Stimulated activated naive CD8-positive, alpha-beta T cell treated with anti-CD3 and anti-CD28 coated beads, Interleukin-15, amount 100 ng/mL, for 72 hours (primary cell): Measurements from ENCODE around the gene CORO6.

ENCODE experiments used
- ATAC-seq: fragments of 150-1000 bp; cut with Tn5 transposase; 2 replicates; pipeline ENCODE4 v1.10.0; 2021; ENCODE audit warnings: mild to moderate bottlenecking, moderate library complexity
- DNase-seq, 2 donors: peaks; one replicate each; pipeline ENCODE4 v3.0.0; 2021 to 2022
- H3K27ac Mint-ChIP-seq, 2 donors: one replicate each; pipeline ENCODE4 v1.8.0; 2022; ENCODE audit warnings: mild to moderate bottlenecking in 2 of 2, mixed read lengths in 2 of 2, moderate library complexity in 2 of 2
- H3K27me3 Mint-ChIP-seq: one replicate; pipeline ENCODE4 v1.8.0; 2022; ENCODE audit warnings: mixed read lengths
- H3K4me1 Mint-ChIP-seq: one replicate; pipeline ENCODE4 v1.8.0; 2022; ENCODE audit warnings: mild to moderate bottlenecking, mixed read lengths
- H3K4me3 Mint-ChIP-seq, 2 donors: one replicate each; pipeline ENCODE4 v1.8.0; 2022; ENCODE audit warnings: mild to moderate bottlenecking in 2 of 2, mixed read lengths in 2 of 2, moderate library complexity in 1 of 2
- H3K9me3 Mint-ChIP-seq, 2 donors: one replicate each; pipeline ENCODE4 v1.8.0; 2022; ENCODE audit warnings: mixed read lengths in 2 of 2

The CORO6 gene

DNA sequence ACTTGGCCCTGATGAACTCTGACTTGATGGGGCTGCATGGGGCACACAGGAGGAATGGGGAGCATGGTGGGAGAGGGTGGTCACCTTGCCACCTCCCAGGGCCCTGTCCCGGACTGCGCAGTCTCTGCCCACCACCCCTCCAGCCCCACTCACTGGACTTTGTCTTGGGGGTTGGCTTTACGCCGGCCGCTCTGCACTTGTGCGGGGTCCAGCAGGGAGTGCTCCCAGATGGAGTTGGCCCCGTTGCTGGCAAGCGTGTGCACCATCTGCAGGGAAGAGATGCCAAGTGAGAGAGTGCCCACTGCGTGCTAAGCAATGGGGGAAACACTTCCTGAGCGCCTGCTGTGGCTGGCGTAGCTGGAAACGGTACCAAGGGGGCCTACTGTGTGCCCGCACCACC, 39.9 kb downstream of the CORO6 start:
- Mint-ChIP-seq H3K27ac (no peak overlapping the region), H3K27me3 (no peaks in the 10 kb centered on the region), H3K4me3 (no peak overlapping the region), H3K4me1 (peaks cover 64% of the 10 kb centered on the region), H3K9me3 (no peaks in the 10 kb centered on the region)
- no peak for ATAC-seq
- peak in 1 of 2 donors; percentile 8 for DNase-seq

GRCh38 chr17:29582254-29582765, 40.4 kb downstream of the CORO6 start:
- ATAC-seq = no peak
- Mint-ChIP-seq H3K9me3 (no peaks in the 10 kb centered on the region), H3K4me1 (peaks cover 59% of the 10 kb centered on the region), H3K27ac (peak overlapping the region in 1 of 2 donors; percentile 87), H3K4me3 (no peak overlapping the region), H3K27me3 (no peaks in the 10 kb centered on the region)
- no peak for DNase-seq

DNA sequence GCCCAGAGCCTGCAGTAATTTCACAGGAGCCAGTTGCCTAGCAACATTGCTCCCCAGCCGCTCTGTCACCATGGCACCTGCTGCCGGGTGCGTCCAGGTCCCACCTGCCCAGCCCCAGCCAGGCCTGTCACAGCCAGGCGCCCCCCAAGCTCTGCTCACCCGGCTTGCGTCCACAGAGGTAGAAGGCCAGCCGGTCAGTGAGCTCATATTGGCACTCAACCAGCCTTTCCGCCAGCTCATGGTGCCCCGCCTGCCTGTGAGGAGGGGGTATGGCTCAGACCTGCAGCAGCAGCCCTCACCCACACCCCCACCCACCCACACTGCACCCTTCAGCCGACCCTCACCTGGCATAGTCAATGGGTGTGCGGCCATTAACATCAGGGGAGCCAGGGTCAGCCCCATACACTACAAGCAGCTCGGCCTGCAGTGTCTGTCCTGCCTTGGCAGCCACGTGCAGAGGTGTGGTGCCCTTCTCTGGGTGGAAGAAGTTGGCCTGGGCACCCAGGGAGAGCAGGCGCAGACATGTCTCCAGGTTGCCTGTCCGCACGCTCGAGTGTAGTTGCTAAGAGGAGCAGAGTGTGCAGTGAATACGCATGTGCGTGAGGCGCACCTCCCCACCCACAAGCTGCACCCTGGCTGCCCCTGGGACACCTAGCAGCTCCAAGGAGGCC, 41.0 kb downstream of the CORO6 start:
- no peak overlapping the region for H3K27ac Mint-ChIP-seq
- H3K4me1 Mint-ChIP-seq = peaks cover 53% of the 10 kb centered on the region
- H3K4me3 Mint-ChIP-seq = no peak overlapping the region
- H3K27me3 Mint-ChIP-seq = no peaks in the 10 kb centered on the region
- ATAC-seq (no peak), DNase-seq (no peak)
- H3K9me3 Mint-ChIP-seq = no peaks in the 10 kb centered on the region

GRCh38 chr17:29579866-29580771, 42.6 kb downstream of the CORO6 start:
- Mint-ChIP-seq H3K27me3 (no peaks in the 10 kb centered on the region), H3K27ac (peak overlapping the region in 1 of 2 donors; percentile 47), H3K4me3 (no peak overlapping the region), H3K4me1 (peaks cover 37% of the 10 kb centered on the region), H3K9me3 (no peaks in the 10 kb centered on the region)
- DNase-seq (peak; percentile 87 to 92), ATAC-seq (peak; percentile 97)

GRCh38 chr17:29578626-29579485, 43.9 kb downstream of the CORO6 start:
- H3K27ac Mint-ChIP-seq = peak overlapping the region in 1 of 2 donors; percentile 11
- no peak overlapping the region for H3K4me3 Mint-ChIP-seq
- H3K9me3 Mint-ChIP-seq = no peaks in the 10 kb centered on the region
- DNase-seq = no peak
- H3K4me1 Mint-ChIP-seq = peaks cover 37% of the 10 kb centered on the region
- no peaks in the 10 kb centered on the region for H3K27me3 Mint-ChIP-seq
- ATAC-seq = no peak

GRCh38 chr17:29577385-29578211, 45.1 kb downstream of the CORO6 start:
- Mint-ChIP-seq H3K4me1 (peaks cover 43% of the 10 kb centered on the region), H3K9me3 (no peaks in the 10 kb centered on the region), H3K27me3 (no peaks in the 10 kb centered on the region), H3K4me3 (no peak overlapping the region), H3K27ac (peak overlapping the region; percentile 52 to 92)
- DNase-seq = no peak
- no peak for ATAC-seq

DNA sequence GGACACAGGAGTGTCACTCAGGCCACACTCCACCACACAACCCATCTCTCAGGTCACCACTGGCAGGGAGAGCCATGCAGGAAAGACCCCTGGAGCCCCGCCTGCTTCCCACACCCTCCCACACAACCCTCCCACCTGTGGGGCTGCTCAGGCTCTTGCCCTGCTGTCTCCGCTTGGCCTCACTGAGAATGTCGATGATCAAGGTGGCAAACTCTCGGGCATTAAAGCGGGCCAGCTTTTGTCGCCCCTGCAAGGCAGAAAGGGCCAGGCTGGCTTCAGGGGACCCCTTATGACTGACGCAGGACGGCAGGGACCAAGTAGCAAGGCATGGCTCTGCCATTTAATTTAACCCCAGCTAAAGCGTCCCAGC, 45.7 kb downstream of the CORO6 start:
- Mint-ChIP-seq H3K4me1 (peaks cover 43% of the 10 kb centered on the region), H3K9me3 (no peaks in the 10 kb centered on the region), H3K4me3 (no peak overlapping the region), H3K27ac (no peak overlapping the region), H3K27me3 (no peaks in the 10 kb centered on the region)
- ATAC-seq = no peak
- DNase-seq = no peak

GRCh38 chr17:29576214-29577000, 46.3 kb downstream of the CORO6 start:
- Mint-ChIP-seq H3K27me3 (no peaks in the 10 kb centered on the region), H3K9me3 (no peaks in the 10 kb centered on the region), H3K4me1 (peaks cover 39% of the 10 kb centered on the region), H3K27ac (no peak overlapping the region), H3K4me3 (no peak overlapping the region)
- no peak for DNase-seq
- no peak for ATAC-seq

DNA sequence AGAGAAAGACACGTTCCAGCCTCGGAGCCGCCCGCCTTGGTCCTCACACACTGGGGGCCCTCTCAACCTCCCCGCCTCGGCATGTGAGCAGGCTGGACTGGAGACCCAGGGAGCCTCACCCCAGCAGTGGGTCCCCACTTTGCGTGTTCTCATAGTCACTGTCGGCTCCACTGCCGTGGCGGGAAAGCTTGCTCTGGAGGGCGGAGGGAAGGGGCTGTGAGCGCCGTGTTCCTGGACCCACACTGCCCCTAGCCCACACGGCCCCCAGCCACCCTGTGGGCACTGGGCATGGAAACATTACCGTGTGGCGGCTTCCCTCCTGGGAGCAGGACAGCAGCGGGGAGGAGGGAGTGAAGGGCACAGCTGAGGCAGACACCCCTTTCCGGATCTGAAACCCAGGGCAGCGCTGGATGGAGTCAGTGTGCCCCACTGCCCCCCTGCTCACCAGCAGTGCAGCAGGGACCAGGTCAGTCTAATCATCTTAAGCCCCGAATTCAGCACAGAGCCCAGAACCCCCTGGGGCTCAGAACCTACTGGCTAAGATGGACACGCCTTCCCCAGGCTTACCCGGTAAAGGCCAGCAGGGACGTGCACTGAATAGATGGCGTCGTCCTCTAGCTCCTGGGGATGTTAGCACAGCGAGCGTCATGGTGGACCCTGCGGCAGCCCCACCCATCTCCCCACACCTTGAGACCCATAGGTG, 47.0 kb downstream of the CORO6 start:
- H3K4me3 Mint-ChIP-seq = no peak overlapping the region
- no peak for DNase-seq
- H3K4me1 Mint-ChIP-seq = peaks cover 36% of the 10 kb centered on the region
- ATAC-seq = no peak
- H3K27ac Mint-ChIP-seq = peak overlapping the region in 1 of 2 donors; percentile 67
- no peaks in the 10 kb centered on the region for H3K27me3 Mint-ChIP-seq
- H3K9me3 Mint-ChIP-seq = no peaks in the 10 kb centered on the region

GRCh38 chr17:29574732-29575510, 47.8 kb downstream of the CORO6 start:
- peaks cover 31% of the 10 kb centered on the region for H3K4me1 Mint-ChIP-seq
- no peak overlapping the region for H3K4me3 Mint-ChIP-seq
- H3K27ac Mint-ChIP-seq = peak overlapping the region in 1 of 2 donors; percentile 77
- no peaks in the 10 kb centered on the region for H3K27me3 Mint-ChIP-seq
- DNase-seq = no peak
- no peaks in the 10 kb centered on the region for H3K9me3 Mint-ChIP-seq
- ATAC-seq = no peak

- Mint-ChIP-seq H3K4me3 (no peak overlapping the region), H3K27me3 (no peaks in the 10 kb centered on the region), H3K27ac (peak overlapping the region in 1 of 2 donors; percentile 74), H3K9me3 (no peaks in the 10 kb centered on the region), H3K4me1 (peaks cover 34% of the 10 kb centered on the region)
- DNase-seq (no peak), ATAC-seq (no peak)
Measured at GRCh38 chr17:29573871-29574731, 48.6 kb downstream of the CORO6 start.

- no peak for DNase-seq
- Mint-ChIP-seq H3K9me3 (no peaks in the 10 kb centered on the region), H3K4me3 (no peak overlapping the region), H3K27me3 (no peaks in the 10 kb centered on the region), H3K4me1 (peaks cover 39% of the 10 kb centered on the region), H3K27ac (no peak overlapping the region)
- ATAC-seq = no peak
Measured at GRCh38 chr17:29573558-29573869, 49.2 kb downstream of the CORO6 start.
